Activated B cell treated with CpG ODN at 0.5 μM for 24 hours (primary cell): ENCODE measurements around the gene ABHD14A. TPM values are rescaled to one million over a fixed set of nuclear protein-coding genes. Genes with fewer than 3 reads are reported as not detected.

Source experiments
- ATAC-seq: fragments of 200-7000 bp; cut with Tn5 transposase; one replicate; pipeline ENCODE4 v1.10.0; 2021; ENCODE audit warnings: low read depth, mild to moderate bottlenecking, moderate library complexity
- CTCF ChIA-PET: fragments of 350-600 bp; sonication (Branson Sonifier 250); formaldehyde crosslinking; loops from one replicate; lab custom pipeline; 2021; ENCODE audit warnings: antibody characterized with exemption; lab: Charles Lee
- POLR2A ChIA-PET: fragments of 350-600 bp; sonication (Branson Sonifier 250); formaldehyde crosslinking; loops from one replicate; lab custom pipeline; 2021; ENCODE audit warnings: antibody characterized with exemption; lab: Charles Lee
- DNase-seq: peaks from one replicate; pipeline ENCODE4 v3.0.0; 2022
- H3K27ac Mint-ChIP-seq: one replicate; pipeline ENCODE4 v1.8.0; 2020; ENCODE audit warnings: mixed read lengths
- H3K27me3 Mint-ChIP-seq: one replicate; pipeline ENCODE4 v1.8.0; 2021; ENCODE audit warnings: mixed read lengths
- H3K36me3 Mint-ChIP-seq: one replicate; pipeline ENCODE4 v1.8.0; 2021; ENCODE audit warnings: low read depth, mixed read lengths
- H3K4me1 Mint-ChIP-seq: one replicate; pipeline ENCODE4 v1.8.0; 2021; ENCODE audit warnings: mixed read lengths
- H3K4me3 Mint-ChIP-seq: one replicate; pipeline ENCODE4 v1.8.0; 2020; ENCODE audit warnings: mild to moderate bottlenecking, mixed read lengths
- H3K9me3 Mint-ChIP-seq: one replicate; pipeline ENCODE4 v1.8.0; 2020; ENCODE audit warnings: mixed read lengths
- CTCF ChIP-seq: fragments of 200-600 bp; IDR thresholded peaks from one replicate; pipeline ENCODE4 v1.8.0; 2022; ENCODE audit warnings: antibody characterized with exemption, mild to moderate bottlenecking
- intact Hi-C: fragments of 100-400 bp; cut with micrococcal nuclease; formaldehyde crosslinking; loops from one replicate; pipeline ENCODE4 v1.15.1; 2024
- total RNA-seq: library from RNA; stranded (reverse); gene quantifications from 2 replicates; pipeline ENCODE4 v1.2.3, GENCODE V29; 2022

Gene ABHD14A
- total RNA-seq, 1 donor from 2014 or later: 5.1 TPM

- no peak for TF ChIP-seq CTCF
- Mint-ChIP-seq H3K4me3 (no peak overlapping the region), H3K27me3 (no peaks in the 10 kb centered on the region), H3K27ac (no peak overlapping the region), H3K9me3 (no peaks in the 10 kb centered on the region), H3K36me3 (no peaks in the 10 kb centered on the region), H3K4me1 (peaks cover 23% of the 10 kb centered on the region)
- POLR2A ChIA-PET: no interaction called here
- peak; percentile 17 for ATAC-seq
- no peak for DNase-seq
- CTCF ChIA-PET: no interaction called here
- intact Hi-C loops: no loop called here
These were observed 46.8 kb downstream of the ABHD14A start for GRCh38 chr3:52021489-52022268.

GRCh38 chr3:52022323-52023100, 47.6 kb downstream of the ABHD14A start:
- Mint-ChIP-seq H3K27me3 (no peaks in the 10 kb centered on the region), H3K4me1 (peaks cover 23% of the 10 kb centered on the region), H3K9me3 (no peaks in the 10 kb centered on the region), H3K36me3 (no peaks in the 10 kb centered on the region), H3K27ac (peak overlapping the region; percentile 18), H3K4me3 (no peak overlapping the region)
- ATAC-seq (no peak), DNase-seq (no peak)
- CTCF ChIA-PET: no interaction called here
- intact Hi-C loops: no loop called here
- TF ChIP-seq CTCF: no peak
- POLR2A ChIA-PET: no interaction called here

GRCh38 chr3:52023101-52023770, 48.4 kb downstream of the ABHD14A start:
- DNase-seq (no peak), ATAC-seq (no peak)
- ChIA-PET CTCF (no interaction called here), POLR2A (interaction anchor here (1.0 kb wide), 1 partner anchor 13 kb away, joined by 3 read pairs; no protein-coding TSS in a partner anchor)
- Mint-ChIP-seq H3K27ac (no peak overlapping the region), H3K9me3 (no peaks in the 10 kb centered on the region), H3K4me3 (no peak overlapping the region), H3K27me3 (no peaks in the 10 kb centered on the region), H3K4me1 (peaks cover 23% of the 10 kb centered on the region), H3K36me3 (no peaks in the 10 kb centered on the region)
- intact Hi-C loops: no loop called here
- TF ChIP-seq CTCF: no peak

- intact Hi-C loops: no loop called here
- ChIA-PET CTCF (no interaction called here), POLR2A (interaction anchor here (1.0 kb wide), 1 partner anchor 12 kb away, joined by 3 read pairs; no protein-coding TSS in a partner anchor)
- TF ChIP-seq CTCF: no peak
- H3K36me3 Mint-ChIP-seq: no peaks in the 10 kb centered on the region
- peaks cover 23% of the 10 kb centered on the region for H3K4me1 Mint-ChIP-seq
- no peaks in the 10 kb centered on the region for H3K9me3 Mint-ChIP-seq
- ATAC-seq (peak; percentile 93), DNase-seq (peak; percentile 40)
- no peak overlapping the region for H3K4me3 Mint-ChIP-seq
- H3K27me3 Mint-ChIP-seq: no peaks in the 10 kb centered on the region
- H3K27ac Mint-ChIP-seq: no peak overlapping the region
These were observed 49.2 kb downstream of the ABHD14A start for GRCh38 chr3:52023860-52024764.
